Heart right ventricle (tissue), 16 donors: ENCODE results near the gene TMEM63A. TPM values are rescaled to one million over a fixed set of nuclear protein-coding genes. Genes with fewer than 3 reads are reported as not detected.

ENCODE experiments used
- ATAC-seq, 8 donors: fragments of 200-7000 bp; cut with Tn5 transposase; one replicate each; pipeline ENCODE4 v1.9.1; 2020; ENCODE audit warnings: mild to moderate bottlenecking in 8 of 8, moderate library complexity in 8 of 8, moderate number of reproducible peaks in 1 of 8
- DNase-seq, 2 donors: peaks; one replicate each; pipeline ENCODE4 v3.0.0-alpha.2; 2020
- H3K27ac ChIP-seq, 10 donors: fragments of 200-600 bp; sonication (generic) in 2 of 10; one replicate each; pipeline versions ENCODE4 v1.5.0 to v1.8.0; 2020 to 2022; ENCODE audit warnings: mild to moderate bottlenecking in 3 of 10
- H3K27me3 ChIP-seq, 7 donors: fragments of 200-600 bp; one replicate each; pipeline ENCODE4 v1.8.0; 2021 to 2022; ENCODE audit warnings: mild to moderate bottlenecking in 2 of 7
- H3K36me3 ChIP-seq, 9 donors: fragments of 200-600 bp; sonication (generic) in 1 of 9; one replicate each; pipeline versions ENCODE4 v1.5.0 to v1.8.0; 2020 to 2022; ENCODE audit warnings: mild to moderate bottlenecking in 2 of 9
- H3K4me1 ChIP-seq, 9 donors: fragments of 200-600 bp; sonication (generic) in 1 of 9; one replicate each; pipeline versions ENCODE4 v1.5.0 to v1.8.0; 2020 to 2022; ENCODE audit warnings: mild to moderate bottlenecking in 4 of 9
- H3K4me3 ChIP-seq, 10 donors: fragments of 200-600 bp; sonication (generic) in 2 of 10; one replicate each; pipeline versions ENCODE4 v1.5.0 to v1.8.0; 2020 to 2022; ENCODE audit warnings: mild to moderate bottlenecking in 7 of 10, moderate library complexity in 2 of 10
- H3K9me3 ChIP-seq, 11 donors: fragments of 200-600 bp in 10 of 11; sonication (generic) in 2 of 11; one replicate each; pipeline versions ENCODE4 v1.5.0 to v1.8.0; 2013 to 2022; ENCODE audit warnings: mild to moderate bottlenecking in 2 of 11, control low read depth in 1 of 11, moderate library complexity in 1 of 11
- CTCF ChIP-seq, 9 donors: fragments of 200-600 bp; sonication (generic) in 2 of 9; IDR thresholded peaks; one replicate each; pipeline versions ENCODE4 v1.5.0 to v1.8.0; 2021 to 2022; ENCODE audit warnings: antibody characterized with exemption in 9 of 9, mild to moderate bottlenecking in 5 of 9, moderate library complexity in 1 of 9
- WGBS, 2 donors: extraction: QIAGEN DNeasy Blood & Tissue Kit; methylation state at CpG; one replicate each; pipeline ENCODE4 v1.1.7; 2013; ENCODE audit warnings: inconsistent platforms in 1 of 2; 5-methylcytosine and 5-hydroxymethylcytosine counted together
- intact Hi-C, 10 donors: fragments of 100-400 bp; cut with DNase I; formaldehyde crosslinking; loops; one replicate each; pipeline versions ENCODE4 v1.11.1 to v1.14.2; 2022
- polyA plus RNA-seq, 2 donors: library from polyadenylated mRNA; stranded (reverse); fragments of 200-250 nt; gene quantifications; one replicate each; pipeline ENCODE4 v1.2.3, GENCODE V29; 2013
- total RNA-seq, 10 donors: library from RNA; stranded (reverse); fragmentation: NEBNext Ultra II Directional in 3 of 10; extraction: Animal tissue kit (Norgen Biotek cat#: 25700) in 3 of 10; gene quantifications; one replicate each; pipeline versions ENCODE4 v1.2.1 to v1.2.4, GENCODE V29; 2021 to 2023
- donor health status: Arrhythmogenic right ventricular cardiomyopathy.
- donor health status: ischemic (EF 13 %, LVEDD 7.1; RV severe dilation, severe dysfunction).
- donor health status: healthy with polysubstance abuse.
- donor health status: DM: no; HTN: yes; CAD: no.
- donor health status: DM: no; HTN: no; CAD: no.
- donor health status: ischemic (EF 25% LVEDD 6.9; RV normal size, moderate dysfunction).
- donor health status: ischemic (EF 25% LVEDD 5.7; RV mildly dilated, moderate dysfunction).
- donor health status: healthy.
- donor health status: DM: yes; HTN: yes; CAD: no.
- donor health status: Ischemic cardiomyopathy.
- donor health status: ischemic (EF 35%, LVEDD 5.7; RV mildly dilated, moderate dysfunction).
- donor health status: nonischemic (EF 11% LVEDD 7.7; RV severe dilation, severe dysfunction).
- donor health status: DM: yes; HTN: yes; CAD: no.
- donor health status: PGD.
- donor health status: ischemic (EF 29% LVEDD 5.4; RV normal size, mild dysfunction).
- donor health status: nonischemic (EF 23%, LVEDD 6.1; RV moderate dilation, normal function).

TMEM63A gene
- total and polyA plus RNA-seq, 12 donors = 10.4 to 69.1 (median 24.7) TPM

GRCh38 chr1:225866981-225867380, 15.2 kb downstream of the TMEM63A start:
- intact Hi-C loops = no loop called here
- H3K36me3 ChIP-seq = peaks cover 0 to 100% (median 62%) of the 10 kb centered on the region in 9 donors
- H3K4me3 ChIP-seq = no peak overlapping the region
- DNase-seq (no peak), ATAC-seq (no peak)
- no peak for TF ChIP-seq CTCF (IDR thresholded peaks at IDR 0.05)
- H3K4me1 ChIP-seq = peaks cover 0 to 29% (median 0%) of the 10 kb centered on the region in 9 donors
- WGBS, 2 donors = 67 to 80% methylated on average over 6 of the region's 6 CpGs
- no peak overlapping the region for H3K27ac ChIP-seq
- H3K27me3 ChIP-seq = no peaks in the 10 kb centered on the region
- no peaks in the 10 kb centered on the region for H3K9me3 ChIP-seq

GRCh38 chr1:225866061-225866837, 15.9 kb downstream of the TMEM63A start:
- Histone ChIP-seq H3K4me3 (no peak overlapping the region), H3K27ac (peak overlapping the region in 1 of 10 donors; percentile 24), H3K4me1 (peaks cover 0 to 29% (median 0%) of the 10 kb centered on the region in 9 donors), H3K9me3 (no peaks in the 10 kb centered on the region), H3K27me3 (no peaks in the 10 kb centered on the region), H3K36me3 (peaks cover 0 to 100% (median 62%) of the 10 kb centered on the region in 9 donors)
- TF ChIP-seq CTCF (IDR thresholded peaks at IDR 0.05) = no peak
- DNase-seq (no peak), ATAC-seq (peak in 4 of 8 donors; percentile 29 to 55 (median 39))
- 83 to 86% methylated on average over 8 of the region's 8 CpGs for WGBS, 2 donors
- intact Hi-C loops = no loop called here

GRCh38 chr1:225865514-225865913, 16.7 kb downstream of the TMEM63A start:
- TF ChIP-seq CTCF (IDR thresholded peaks at IDR 0.05) = no peak
- no peaks in the 10 kb centered on the region for H3K9me3 ChIP-seq
- no peaks in the 10 kb centered on the region for H3K27me3 ChIP-seq
- H3K4me3 ChIP-seq = no peak overlapping the region
- DNase-seq (no peak), ATAC-seq (no peak)
- H3K4me1 ChIP-seq = peaks cover 0 to 29% (median 0%) of the 10 kb centered on the region in 9 donors
- H3K36me3 ChIP-seq = peaks cover 0 to 100% (median 62%) of the 10 kb centered on the region in 9 donors
- intact Hi-C loops = no loop called here
- WGBS, 2 donors = 90 to 91% methylated on average over 13 of the region's 13 CpGs
- peak overlapping the region in 1 of 10 donors; percentile 24 for H3K27ac ChIP-seq

GRCh38 chr1:225863167-225863566, 19.0 kb downstream of the TMEM63A start:
- Histone ChIP-seq H3K4me3 (no peak overlapping the region), H3K27ac (no peak overlapping the region), H3K36me3 (peaks cover 0 to 99% (median 65%) of the 10 kb centered on the region in 9 donors), H3K4me1 (peaks cover 0 to 29% (median 0%) of the 10 kb centered on the region in 9 donors), H3K9me3 (no peaks in the 10 kb centered on the region), H3K27me3 (no peaks in the 10 kb centered on the region)
- 96 to 99% methylated on average over 5 of the region's 5 CpGs for WGBS, 2 donors
- no peak for TF ChIP-seq CTCF (IDR thresholded peaks at IDR 0.05)
- ATAC-seq (no peak), DNase-seq (no peak)
- intact Hi-C loops = no loop called here
